Measurements from ENCODE around the gene INTS11. TPM values are rescaled to one million over a fixed set of nuclear protein-coding genes. Genes with fewer than 3 reads are reported as not detected.

The INTS11 gene
- polyA plus RNA-seq, 1 donor (not counting 4 experiments of a cell fraction or from before 2014, with no cell fraction given), result 70.4 TPM

- Histone ChIP-seq H3K79me2 (ENCODE audit: control insufficient read depth, insufficient read depth, low read length) (peaks cover 36% of the 10 kb centered on the region), H3K27ac (ENCODE audit: control insufficient read depth, insufficient read depth, low read length) (no peak overlapping the region), H3K4me2 (ENCODE audit: control insufficient read depth, extremely low read depth, insufficient read depth, low read depth, low read length) (no peak overlapping the region), H3K4me3 (ENCODE audit: control insufficient read depth in 2 of 3, extremely low read depth in 1 of 3, insufficient read depth in 2 of 3, low read depth in 1 of 3, low read length in 3 of 3) (no peak overlapping the region), H3K9me1 (ENCODE audit: control insufficient read depth, extremely low read depth, insufficient read depth, low read length) (no peaks in the 10 kb centered on the region), H3K27me3 (ENCODE audit: control insufficient read depth, extremely low read depth, insufficient read depth, low read length) (no peaks in the 10 kb centered on the region), H3K9ac (ENCODE audit: control insufficient read depth, extremely low read depth, insufficient read depth, low read length) (no peak overlapping the region), H2AFZ (ENCODE audit: control insufficient read depth, low read length) (no peak overlapping the region), H3K4me1 (ENCODE audit: control insufficient read depth, extremely low read depth, insufficient read depth, low read length) (peaks cover 16% of the 10 kb centered on the region), H3K36me3 (ENCODE audit: control insufficient read depth in 2 of 2, extremely low read depth in 1 of 2, insufficient read depth in 2 of 2, low read length in 2 of 2) (peaks cover 39 to 48% of the 10 kb centered on the region in 2 experiments), H4K20me1 (ENCODE audit: control insufficient read depth, extremely low read depth, insufficient read depth, low read length) (peaks cover 18% of the 10 kb centered on the region), H3K9me3 (ENCODE audit: control insufficient read depth, low read depth, low read length) (no peaks in the 10 kb centered on the region)
- DNase-seq (ENCODE audit: low read depth, low spot score) (no peak), FAIRE-seq (no peak)
- TF ChIP-seq EZH2 (IDR thresholded peaks at IDR 0.05; ENCODE audit: low read length), result no peak
- dilution Hi-C loops (cut with MboI; ENCODE audit: extremely low pct_ligation_motif_present, low sequenced_read_pairs), result no loop called here
Observed at GRCh38 chr1:1315435-1315954, 9.0 kb downstream of the INTS11 start.

GRCh38 chr1:1314678-1315335 lies 9.7 kb downstream of the INTS11 start:
- no peak for DNase-seq (ENCODE audit: low read depth, low spot score)
- Histone ChIP-seq H3K9me1 (ENCODE audit: control insufficient read depth, extremely low read depth, insufficient read depth, low read length) (no peaks in the 10 kb centered on the region), H3K4me1 (ENCODE audit: control insufficient read depth, extremely low read depth, insufficient read depth, low read length) (peaks cover 23% of the 10 kb centered on the region), H3K4me3 (ENCODE audit: control insufficient read depth in 2 of 3, extremely low read depth in 1 of 3, insufficient read depth in 2 of 3, low read depth in 1 of 3, low read length in 3 of 3) (no peak overlapping the region), H3K79me2 (ENCODE audit: control insufficient read depth, insufficient read depth, low read length) (peaks cover 29% of the 10 kb centered on the region), H3K36me3 (ENCODE audit: control insufficient read depth in 2 of 2, extremely low read depth in 1 of 2, insufficient read depth in 2 of 2, low read length in 2 of 2) (peaks cover 43 to 44% of the 10 kb centered on the region in 2 experiments), H2AFZ (ENCODE audit: control insufficient read depth, low read length) (no peak overlapping the region), H3K27ac (ENCODE audit: control insufficient read depth, insufficient read depth, low read length) (no peak overlapping the region), H3K27me3 (ENCODE audit: control insufficient read depth, extremely low read depth, insufficient read depth, low read length) (no peaks in the 10 kb centered on the region), H3K9me3 (ENCODE audit: control insufficient read depth, low read depth, low read length) (no peaks in the 10 kb centered on the region), H3K9ac (ENCODE audit: control insufficient read depth, extremely low read depth, insufficient read depth, low read length) (no peak overlapping the region), H4K20me1 (ENCODE audit: control insufficient read depth, extremely low read depth, insufficient read depth, low read length) (peaks cover 16% of the 10 kb centered on the region), H3K4me2 (ENCODE audit: control insufficient read depth, extremely low read depth, insufficient read depth, low read depth, low read length) (no peak overlapping the region)
- dilution Hi-C loops (cut with MboI; ENCODE audit: extremely low pct_ligation_motif_present, low sequenced_read_pairs), result no loop called here
- no peak for FAIRE-seq
- TF ChIP-seq CTCF (optimal IDR thresholded peaks at IDR 0.05 in 1 of 3, IDR thresholded peaks at IDR 0.05 in 1 of 3, conservative IDR thresholded peaks at IDR 0.05 in 1 of 3; ENCODE audit: extremely low read depth in 1 of 3, insufficient read depth in 2 of 3, low read length in 3 of 3) (no peak), EZH2 (IDR thresholded peaks at IDR 0.05; ENCODE audit: low read length) (no peak)
